Caco-2 (cell line): ENCODE measurements around the gene FRK. TPM values are rescaled to one million over a fixed set of nuclear protein-coding genes. Genes with fewer than 3 reads are reported as not detected.

Experiments
- BruUV-seq: library from RNA; stranded (reverse); fragments of 400-500 nt; replicated peaks from 2 replicates; lab custom pipeline; 2021; lab: Mats Ljungman, UMichigan
- CTCF ChIA-PET: fragments of 300-600 bp; sonication (Branson Sonifier 250); formaldehyde crosslinking; loops from one replicate; lab custom pipeline; 2022; ENCODE audit warnings: antibody characterized with exemption; lab: Charles Lee
- POLR2A ChIA-PET: fragments of 300-600 bp; sonication (Branson Sonifier 250); formaldehyde crosslinking; loops from one replicate; lab custom pipeline; 2022; ENCODE audit warnings: antibody characterized with exemption; lab: Charles Lee
- DNase-seq, 2 experiments: peaks; one replicate each; pipeline versions ENCODE4 v3.0.0 to v3.0.0-alpha.2; 2020 to 2022
- H3K27me3 ChIP-seq: replicated peaks from 2 replicates; pipeline ENCODE4 v1.6.0; 2011; ENCODE audit warnings: low read length; ENCODE audit not compliant: control insufficient read depth, insufficient read depth
- H3K36me3 ChIP-seq: 2 replicates; pipeline ENCODE4 v1.5.1; 2011; ENCODE audit warnings: low read length; ENCODE audit not compliant: control insufficient read depth, insufficient read depth
- H3K4me1 ChIP-seq: fragments of 250-450 bp; sonication (Bioruptor Pico); 2 replicates; pipeline ENCODE4 v1.5.1; 2020; ENCODE audit warnings: mild to moderate bottlenecking
- H3K4me3 ChIP-seq: 2 replicates; pipeline ENCODE4 v1.5.1; 2011; ENCODE audit warnings: low read depth, mild to moderate bottlenecking, control low read depth, low read length
- H3K9me3 ChIP-seq: fragments of 250-450 bp; sonication (Bioruptor Pico); 2 replicates; pipeline ENCODE4 v1.5.1; 2020; ENCODE audit warnings: mild to moderate bottlenecking, moderate library complexity
- H3K27ac Mint-ChIP-seq: one replicate; pipeline ENCODE4 v1.8.0; 2022; ENCODE audit warnings: mixed read lengths; ENCODE audit not compliant: unreplicated experiment
- H3K27me3 Mint-ChIP-seq: one replicate; pipeline ENCODE4 v1.8.0; 2022; ENCODE audit warnings: mixed read lengths; ENCODE audit not compliant: insufficient read depth, unreplicated experiment
- H3K36me3 Mint-ChIP-seq: one replicate; pipeline ENCODE4 v1.8.0; 2022; ENCODE audit warnings: mild to moderate bottlenecking, mixed read lengths; ENCODE audit not compliant: insufficient read depth, unreplicated experiment
- H3K4me1 Mint-ChIP-seq: one replicate; pipeline ENCODE4 v1.8.0; 2022; ENCODE audit warnings: low read depth, mixed read lengths; ENCODE audit not compliant: unreplicated experiment
- H3K4me3 Mint-ChIP-seq: one replicate; pipeline ENCODE4 v1.8.0; 2022; ENCODE audit warnings: mild to moderate bottlenecking, moderate library complexity, mixed read lengths; ENCODE audit not compliant: unreplicated experiment
- H3K9me3 Mint-ChIP-seq: one replicate; pipeline ENCODE4 v1.8.0; 2022; ENCODE audit warnings: mixed read lengths; ENCODE audit not compliant: unreplicated experiment
- CTCF ChIP-seq, 2 experiments: fragments of 200-600 bp in 1 of 2; IDR thresholded peaks; 1 replicate in 1 of 2; 2 replicates in 1 of 2; pipeline versions ENCODE4 v1.5.1 to v1.8.0; 2011 to 2022; ENCODE audit warnings: antibody characterized with exemption in 1 of 2, control low read depth in 1 of 2, inconsistent platforms in 1 of 2, low read depth in 1 of 2, low read length in 1 of 2, mild to moderate bottlenecking in 1 of 2, moderate library complexity in 1 of 2; ENCODE audit not compliant: insufficient read depth in 1 of 2, severe bottlenecking in 1 of 2, unreplicated experiment in 1 of 2
- intact Hi-C: fragments of 100-400 bp; cut with micrococcal nuclease; formaldehyde crosslinking; loops from one replicate; pipeline ENCODE4 v1.10.0; 2022; ENCODE audit not compliant: unreplicated experiment
- total RNA-seq: library from RNA; stranded (reverse); gene quantifications from 2 replicates; pipeline ENCODE4 v1.2.3, GENCODE V29; 2022

FRK gene
- total RNA-seq, 1 experiment from 2014 or later, result 7.3 TPM

DNA sequence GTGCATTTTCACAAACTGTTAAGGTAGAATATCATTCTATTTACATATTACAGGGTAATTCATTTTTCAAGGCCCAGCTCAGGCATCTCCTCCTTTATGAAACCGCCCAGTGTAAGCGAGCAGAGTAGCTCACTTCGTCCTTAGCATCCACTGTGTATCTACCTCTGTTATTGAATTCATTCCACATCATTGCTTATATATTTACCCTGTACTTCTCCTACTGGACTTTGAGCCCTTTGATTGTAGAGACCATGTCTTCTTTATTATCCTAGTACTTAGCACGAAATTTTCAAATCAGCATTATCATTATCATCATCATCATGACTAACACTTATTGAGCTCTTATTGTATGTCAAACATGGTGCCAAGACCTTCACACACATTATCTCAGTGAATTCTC lies 76.7 kb downstream of the FRK start:
- Histone ChIP-seq H3K9me3 (no peaks in the 10 kb centered on the region; the same call in 1 of the 2 replicates), H3K27me3 (no peaks in the 10 kb centered on the region), H3K4me1 (peaks cover 22% of the 10 kb centered on the region), H3K4me3 (no peak overlapping the region), H3K36me3 (no peaks in the 10 kb centered on the region)
- Mint-ChIP-seq H3K36me3 (no peaks in the 10 kb centered on the region), H3K27ac (peak overlapping the region; percentile 6), H3K4me1 (peaks cover 24% of the 10 kb centered on the region), H3K4me3 (no peak overlapping the region), H3K9me3 (no peaks in the 10 kb centered on the region), H3K27me3 (no peaks in the 10 kb centered on the region)
- ChIA-PET CTCF (no interaction called here), POLR2A (no interaction called here)
- no peak for TF ChIP-seq CTCF (IDR thresholded peaks at IDR 0.05; ENCODE audit: insufficient read depth in 1 of 2, low read depth in 1 of 2, low read length in 1 of 2, severe bottlenecking in 1 of 2, unreplicated experiment in 1 of 2)
- no peak for DNase-seq
- no TSS peak for BruUV-seq
- intact Hi-C loops, result no loop called here

GRCh38 chr6:115982453-115982852 lies 78.2 kb downstream of the FRK start:
- H3K9me3 ChIP-seq, result no peaks in the 10 kb centered on the region; the same call in 1 of the 2 replicates
- intact Hi-C loops, result no loop called here
- POLR2A ChIA-PET, result no interaction called here
- CTCF ChIA-PET, result interaction anchor here (0.6 to 1.4 kb wide), 3 partner anchors 13 to 86 kb away, joined by 3 read pairs; no protein-coding TSS in a partner anchor
- H3K27me3 ChIP-seq, result no peaks in the 10 kb centered on the region
- DNase-seq, result peak in 1 of 2 experiments; percentile 26
- TF ChIP-seq CTCF (IDR thresholded peaks at IDR 0.05; ENCODE audit: insufficient read depth in 1 of 2, low read depth in 1 of 2, low read length in 1 of 2, severe bottlenecking in 1 of 2, unreplicated experiment in 1 of 2), result no peak
- BruUV-seq, result no TSS peak
- Mint-ChIP-seq H3K27ac (no peak overlapping the region), H3K27me3 (no peaks in the 10 kb centered on the region), H3K36me3 (no peaks in the 10 kb centered on the region), H3K4me3 (no peak overlapping the region), H3K9me3 (no peaks in the 10 kb centered on the region), H3K4me1 (peaks cover 24% of the 10 kb centered on the region)
- H3K36me3 ChIP-seq, result no peaks in the 10 kb centered on the region
- H3K4me1 ChIP-seq, result peaks cover 22% of the 10 kb centered on the region
- no peak overlapping the region for H3K4me3 ChIP-seq

DNA sequence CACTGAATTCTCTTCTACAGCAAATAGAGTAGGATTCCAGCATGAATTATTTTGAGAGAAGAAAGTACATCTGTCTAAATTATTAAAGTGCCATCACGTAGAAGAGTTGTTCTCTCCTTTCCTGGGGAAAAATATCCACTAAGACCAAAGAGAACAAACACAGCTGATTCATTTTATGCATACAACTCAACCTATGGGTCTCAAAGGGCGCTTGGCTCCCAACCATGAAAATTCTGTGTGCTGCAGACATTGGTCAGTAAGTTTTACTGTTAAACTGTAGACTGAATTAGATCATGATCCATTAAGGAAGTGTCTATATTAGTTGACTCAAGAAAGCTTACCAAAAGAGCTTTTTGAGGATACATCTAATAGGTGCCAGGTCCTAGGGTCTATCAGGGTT lies 83.5 kb downstream of the FRK start:
- H3K4me3 Mint-ChIP-seq, result no peak overlapping the region
- BruUV-seq, result no TSS peak
- no peaks in the 10 kb centered on the region for H3K27me3 ChIP-seq

More for the DNA sequence above, 83.5 kb downstream of the FRK start:
- no peak overlapping the region for H3K4me3 ChIP-seq
- H3K36me3 ChIP-seq, result no peaks in the 10 kb centered on the region
- POLR2A ChIA-PET, result no interaction called here
- TF ChIP-seq CTCF (IDR thresholded peaks at IDR 0.05; ENCODE audit: insufficient read depth in 1 of 2, low read depth in 1 of 2, low read length in 1 of 2, severe bottlenecking in 1 of 2, unreplicated experiment in 1 of 2), result no peak
- Mint-ChIP-seq H3K9me3 (no peaks in the 10 kb centered on the region), H3K27me3 (no peaks in the 10 kb centered on the region), H3K4me1 (peaks cover 21% of the 10 kb centered on the region), H3K27ac (no peak overlapping the region), H3K36me3 (no peaks in the 10 kb centered on the region)
- no peaks in the 10 kb centered on the region for H3K9me3 ChIP-seq
- no peak for DNase-seq
- H3K4me1 ChIP-seq, result peaks cover 19% of the 10 kb centered on the region
- intact Hi-C loops, result no loop called here
- CTCF ChIA-PET, result no interaction called here
